Kidney glomerular epithelial cell (primary cell): Measurements from ENCODE around the gene OR6K6.

Source experiments
- DNase-seq: peaks from one replicate; lab custom pipeline; 2025; lab: John Stamatoyannopoulos, UW

OR6K6 gene

GRCh38 chr1:158801396-158801795 is 46.9 kb downstream of the OR6K6 start:
- DNase-seq, result no peak

GRCh38 chr1:158803678-158804077 is 49.2 kb downstream of the OR6K6 start:
- no peak for DNase-seq
